SK-N-SH (cell line): ENCODE data around the gene TGM2. TPM values are rescaled to one million over a fixed set of nuclear protein-coding genes. Genes with fewer than 3 reads are reported as not detected.
A peak's percentile ranks its signal among the peaks of the same experiment; 100 is the strongest.

ENCODE experiments used
- CTCF ChIA-PET: fragments of 300-600, 350-600 bp; formaldehyde crosslinking; extraction: SDS; loops from one replicate; lab custom pipeline; 2021; lab: Yijun Ruan, JAX
- POLR2A ChIA-PET: fragments of 350-600 bp; sonication (Branson Sonifier 250); formaldehyde crosslinking; extraction: SDS; loops from one replicate; lab custom pipeline; 2020; ENCODE audit warnings: antibody characterized with exemption, inconsistent platforms; lab: Yijun Ruan, JAX
- DNase-seq: peaks from one replicate; pipeline ENCODE4 v3.0.0; 2012
- H2AFZ ChIP-seq: fragments of 200-600 bp; sonication (generic); 2 replicates; pipeline ENCODE4 v1.8.1; 2016; ENCODE audit warnings: antibody characterized with exemption, mild to moderate bottlenecking, low read depth
- H3F3A ChIP-seq: fragments of 200-600 bp; sonication (generic); replicated peaks from 2 replicates; pipeline ENCODE3; 2016; ENCODE audit warnings: antibody characterized with exemption, mild to moderate bottlenecking; ENCODE audit not compliant: insufficient read depth
- H3K27ac ChIP-seq, 2 experiments: fragments of 200-500 bp in 1 of 2; fragments of 200-600 bp in 1 of 2; sonication (Bioruptor generic) in 1 of 2; sonication (generic), shearing (Covaris generic) in 1 of 2; 2 replicates each; pipeline versions ENCODE4 v1.5.1 to v1.6.1; 2014 to 2016; ENCODE audit warnings: low read depth in 2 of 2, inconsistent platforms in 1 of 2, low read length in 1 of 2, mild to moderate bottlenecking in 1 of 2, mixed read lengths in 1 of 2
- H3K27me3 ChIP-seq: fragments of 200-600 bp; sonication (generic), shearing (Covaris generic); 2 replicates; pipeline ENCODE4 v1.6.1; 2016; ENCODE audit warnings: mixed run types; ENCODE audit not compliant: insufficient read depth
- H3K36me3 ChIP-seq, 2 experiments: fragments of 200-500 bp in 1 of 2; fragments of 200-600 bp in 1 of 2; sonication (Bioruptor generic) in 1 of 2; sonication (generic) in 1 of 2; replicated peaks in 1 of 2; 2 replicates each; pipeline versions ENCODE3 to v1.5.1; 2014 to 2016; ENCODE audit warnings: low read length in 1 of 2, mild to moderate bottlenecking in 1 of 2; ENCODE audit not compliant: insufficient read depth in 2 of 2, control insufficient read depth in 1 of 2
- H3K4me1 ChIP-seq, 2 experiments: fragments of 200-500 bp in 1 of 2; fragments of 200-600 bp in 1 of 2; sonication (Bioruptor generic) in 1 of 2; sonication (generic), shearing (Covaris generic) in 1 of 2; 2 replicates each; pipeline versions ENCODE4 v1.5.1 to v1.6.1; 2014 to 2016; ENCODE audit warnings: low read depth in 1 of 2, low read length in 1 of 2, mixed run types in 1 of 2; ENCODE audit not compliant: insufficient read depth in 2 of 2, control insufficient read depth in 1 of 2
- H3K4me2 ChIP-seq: fragments of 200-600 bp; sonication (generic), shearing (Covaris generic); 2 replicates; pipeline ENCODE4 v1.6.1; 2017; ENCODE audit warnings: mixed run types
- H3K4me3 ChIP-seq, 2 experiments: fragments of 200-500 bp in 1 of 2; fragments of 200-600 bp in 1 of 2; sonication (Bioruptor generic) in 1 of 2; sonication (generic), shearing (Covaris generic) in 1 of 2; 2 replicates each; pipeline versions ENCODE4 v1.5.1 to v1.8.1; 2014 to 2016; ENCODE audit warnings: low read depth in 2 of 2, inconsistent platforms in 1 of 2, low read length in 1 of 2, mild to moderate bottlenecking in 1 of 2, mixed read lengths in 1 of 2, moderate library complexity in 1 of 2
- H3K79me2 ChIP-seq: fragments of 200-600 bp; sonication (generic); 2 replicates; pipeline ENCODE4 v1.8.1; 2017; ENCODE audit warnings: mild to moderate bottlenecking; ENCODE audit not compliant: insufficient read depth
- H3K9ac ChIP-seq: fragments of 200-600 bp; sonication (generic); 2 replicates; pipeline ENCODE4 v1.6.1; 2017; ENCODE audit warnings: mixed run types
- H3K9me2 ChIP-seq: fragments of 200-600 bp; sonication (generic); 2 replicates; pipeline ENCODE4 v1.6.1; 2017; ENCODE audit warnings: mixed run types
- H3K9me3 ChIP-seq: fragments of 200-600 bp; sonication (generic); 2 replicates; pipeline ENCODE4 v1.6.1; 2017; ENCODE audit warnings: mixed run types, mild to moderate bottlenecking, moderate library complexity
- H4K20me1 ChIP-seq: fragments of 200-600 bp; sonication (generic); 2 replicates; pipeline ENCODE4 v1.6.1; 2017; ENCODE audit warnings: mild to moderate bottlenecking, mixed run types; ENCODE audit not compliant: insufficient read depth
- CHD2 ChIP-seq: fragments of 150-350 bp; IDR thresholded peaks from 2 replicates; pipeline ENCODE4 v1.6.1; 2018; ENCODE audit warnings: low read length; ENCODE audit not compliant: partially characterized antibody
- ELF1 ChIP-seq: IDR thresholded peaks from 2 replicates; pipeline ENCODE4 v1.4.0; 2012
- EP300 ChIP-seq, 2 experiments: IDR thresholded peaks; 2 replicates each; pipeline versions ENCODE4 v1.4.0 to v1.6.1; 2012; ENCODE audit warnings: borderline replicate concordance in 1 of 2, low read depth in 1 of 2, low read length in 1 of 2
- FOXJ3 ChIP-seq: sonication (generic); formaldehyde crosslinking; IDR thresholded peaks from 2 replicates; pipeline ENCODE4 v1.5.1; 2020; ENCODE audit warnings: mild to moderate bottlenecking, missing genetic modification reagents
- JUND ChIP-seq: IDR thresholded peaks from 2 replicates; pipeline ENCODE4 v1.4.0; 2012
- MXI1 ChIP-seq: IDR thresholded peaks from 2 replicates; pipeline ENCODE4 v1.6.1; 2012; ENCODE audit warnings: mild to moderate bottlenecking, low read depth, low read length, improper control_type of control experiment
- NFIC ChIP-seq: IDR thresholded peaks from 2 replicates; pipeline ENCODE4 v1.4.0; 2012; ENCODE audit warnings: borderline replicate concordance
- RXRA ChIP-seq: IDR thresholded peaks from 2 replicates; pipeline ENCODE4 v1.4.0; 2012; ENCODE audit warnings: low read depth, mild to moderate bottlenecking, borderline replicate concordance
- SMC3 ChIP-seq: IDR thresholded peaks from 2 replicates; pipeline ENCODE4 v1.6.1; 2012; ENCODE audit warnings: low read depth, low read length, improper control_type of control experiment
- TCF12 ChIP-seq: IDR thresholded peaks from 2 replicates; pipeline ENCODE4 v1.4.0; 2012
- WGBS: methylation state at CpG from one replicate; pipeline ENCODE4 v1.1.6; 2017; ENCODE audit warnings: low lambda C conversion rate; 5-methylcytosine and 5-hydroxymethylcytosine counted together
- polyA plus RNA-seq, 3 experiments: library from polyadenylated mRNA; depleted of rRNA; stranded (reverse); fragments of >200 nt; gene quantifications; 2 replicates each; pipeline ENCODE4 v1.2.3, GENCODE V29; 2012
- TF ChIP-seq, protein P1 (sequence below): IDR thresholded peaks from 2 replicates; pipeline ENCODE4 v1.4.0; 2012; ENCODE audit warnings: low read depth
- TF ChIP-seq, protein P2 (sequence below): IDR thresholded peaks from 2 replicates; pipeline ENCODE4 v1.6.1; 2012; ENCODE audit warnings: mild to moderate bottlenecking, low read depth, low read length, moderate library complexity
- TF ChIP-seq, protein P3 (sequence below): IDR thresholded peaks from 2 replicates; pipeline ENCODE4; 2012
- TF ChIP-seq, protein P4 (sequence below): fragments of 150-350 bp; IDR thresholded peaks from 2 replicates; pipeline ENCODE4 v1.6.1; 2016; ENCODE audit warnings: mild to moderate bottlenecking, low read depth, low read length

The TGM2 gene
- polyA plus RNA-seq, 1 of the 3 experiments (the other 2 are of a cell fraction), result 676 TPM

DNA sequence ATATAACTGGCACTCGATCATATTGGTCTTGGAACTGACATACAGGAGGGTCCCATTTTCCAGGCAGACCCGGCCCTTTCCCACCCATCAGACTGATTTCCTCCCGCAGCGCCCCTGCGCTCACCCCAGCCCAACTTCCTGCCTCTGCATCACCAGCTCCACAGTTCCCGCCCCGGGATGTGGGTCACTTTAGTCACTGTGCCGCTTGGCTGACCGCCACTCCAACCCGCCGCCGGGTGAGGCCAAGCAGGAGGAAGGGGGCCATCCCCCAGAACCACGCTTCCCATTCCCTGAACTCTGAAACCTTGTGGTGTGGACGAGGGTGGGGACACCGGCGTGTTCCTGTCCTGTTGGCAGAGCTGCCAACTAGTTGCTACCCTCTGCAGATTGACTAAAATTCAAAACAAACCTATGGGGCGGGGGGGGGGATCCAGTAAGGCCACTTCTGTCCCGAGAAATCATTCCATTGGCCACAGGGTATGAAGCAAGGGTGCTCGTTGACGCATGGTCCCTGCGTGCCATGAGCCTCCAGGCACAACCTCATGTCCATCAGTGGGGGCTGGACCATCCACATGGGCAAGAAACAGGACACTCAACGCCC is 12.3 kb downstream of the TGM2 start:
- Histone ChIP-seq H3K27ac (peak overlapping the region; percentile 86 to 98), H3K9ac (peak overlapping the region; percentile 46; the same call in 1 of the 2 replicates), H3K27me3 (no peaks in the 10 kb centered on the region), H3K4me2 (peak overlapping the region; percentile 51), H3K9me2 (no peaks in the 10 kb centered on the region), H3K9me3 (no peaks in the 10 kb centered on the region), H3K79me2 (no peaks in the 10 kb centered on the region), H3K36me3 (peaks cover 44 to 58% of the 10 kb centered on the region in 2 experiments), H3F3A (peaks cover 63% of the 10 kb centered on the region), H3K4me1 (peaks cover 30 to 33% of the 10 kb centered on the region in 2 experiments), H3K4me3 (no peak overlapping the region), H2AFZ (no peak overlapping the region), H4K20me1 (no peaks in the 10 kb centered on the region)
- WGBS, result 17% methylated on average over 16 of the region's 22 CpGs
- CTCF ChIA-PET, result interaction anchor here (0.6 to 3.3 kb wide), 10 partner anchors 8 to 588 kb away, joined by 3 to 27 read pairs (median 6); partner anchors contain the start of gene TGM2
- POLR2A ChIA-PET, result interaction anchor here (1.0 to 1.4 kb wide), 3 partner anchors 12 to 43 kb away, joined by 4 to 6 read pairs (median 5); no protein-coding TSS in a partner anchor
- DNase-seq, result peak; percentile 91
- TF ChIP-seq SMC3 (no peak), RXRA (peak; percentile 90; the same call in 1 of the 2 replicates), MXI1 (peak; percentile 55; the same call in 1 of the 2 replicates), ELF1 (no peak), FOXJ3 (peak; percentile 58; the same call in 1 of the 2 replicates), EP300 (IDR thresholded peaks at IDR 0.05; ENCODE audit: borderline replicate concordance in 1 of 2, low read depth in 1 of 2, low read length in 1 of 2) (peak; percentile 40 to 47; a peak in 2 of 4 replicates), TCF12 (peak; percentile 52; the same call in 1 of the 2 replicates), JUND (peak; percentile 24; the same call in 1 of the 2 replicates), CHD2 (no peak), NFIC (peak; percentile 86)
- TF ChIP-seq, protein P1, sequence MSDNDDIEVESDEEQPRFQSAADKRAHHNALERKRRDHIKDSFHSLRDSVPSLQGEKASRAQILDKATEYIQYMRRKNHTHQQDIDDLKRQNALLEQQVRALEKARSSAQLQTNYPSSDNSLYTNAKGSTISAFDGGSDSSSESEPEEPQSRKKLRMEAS, result peak; percentile 63; the same call in 1 of the 2 replicates
- TF ChIP-seq, protein P2, sequence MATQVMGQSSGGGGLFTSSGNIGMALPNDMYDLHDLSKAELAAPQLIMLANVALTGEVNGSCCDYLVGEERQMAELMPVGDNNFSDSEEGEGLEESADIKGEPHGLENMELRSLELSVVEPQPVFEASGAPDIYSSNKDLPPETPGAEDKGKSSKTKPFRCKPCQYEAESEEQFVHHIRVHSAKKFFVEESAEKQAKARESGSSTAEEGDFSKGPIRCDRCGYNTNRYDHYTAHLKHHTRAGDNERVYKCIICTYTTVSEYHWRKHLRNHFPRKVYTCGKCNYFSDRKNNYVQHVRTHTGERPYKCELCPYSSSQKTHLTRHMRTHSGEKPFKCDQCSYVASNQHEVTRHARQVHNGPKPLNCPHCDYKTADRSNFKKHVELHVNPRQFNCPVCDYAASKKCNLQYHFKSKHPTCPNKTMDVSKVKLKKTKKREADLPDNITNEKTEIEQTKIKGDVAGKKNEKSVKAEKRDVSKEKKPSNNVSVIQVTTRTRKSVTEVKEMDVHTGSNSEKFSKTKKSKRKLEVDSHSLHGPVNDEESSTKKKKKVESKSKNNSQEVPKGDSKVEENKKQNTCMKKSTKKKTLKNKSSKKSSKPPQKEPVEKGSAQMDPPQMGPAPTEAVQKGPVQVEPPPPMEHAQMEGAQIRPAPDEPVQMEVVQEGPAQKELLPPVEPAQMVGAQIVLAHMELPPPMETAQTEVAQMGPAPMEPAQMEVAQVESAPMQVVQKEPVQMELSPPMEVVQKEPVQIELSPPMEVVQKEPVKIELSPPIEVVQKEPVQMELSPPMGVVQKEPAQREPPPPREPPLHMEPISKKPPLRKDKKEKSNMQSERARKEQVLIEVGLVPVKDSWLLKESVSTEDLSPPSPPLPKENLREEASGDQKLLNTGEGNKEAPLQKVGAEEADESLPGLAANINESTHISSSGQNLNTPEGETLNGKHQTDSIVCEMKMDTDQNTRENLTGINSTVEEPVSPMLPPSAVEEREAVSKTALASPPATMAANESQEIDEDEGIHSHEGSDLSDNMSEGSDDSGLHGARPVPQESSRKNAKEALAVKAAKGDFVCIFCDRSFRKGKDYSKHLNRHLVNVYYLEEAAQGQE, result no peak
- TF ChIP-seq, protein P3, sequence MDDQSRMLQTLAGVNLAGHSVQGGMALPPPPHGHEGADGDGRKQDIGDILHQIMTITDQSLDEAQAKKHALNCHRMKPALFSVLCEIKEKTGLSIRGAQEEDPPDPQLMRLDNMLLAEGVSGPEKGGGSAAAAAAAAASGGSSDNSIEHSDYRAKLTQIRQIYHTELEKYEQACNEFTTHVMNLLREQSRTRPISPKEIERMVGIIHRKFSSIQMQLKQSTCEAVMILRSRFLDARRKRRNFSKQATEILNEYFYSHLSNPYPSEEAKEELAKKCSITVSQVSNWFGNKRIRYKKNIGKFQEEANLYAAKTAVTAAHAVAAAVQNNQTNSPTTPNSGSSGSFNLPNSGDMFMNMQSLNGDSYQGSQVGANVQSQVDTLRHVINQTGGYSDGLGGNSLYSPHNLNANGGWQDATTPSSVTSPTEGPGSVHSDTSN, result peak; percentile 28
- TF ChIP-seq, protein P4, sequence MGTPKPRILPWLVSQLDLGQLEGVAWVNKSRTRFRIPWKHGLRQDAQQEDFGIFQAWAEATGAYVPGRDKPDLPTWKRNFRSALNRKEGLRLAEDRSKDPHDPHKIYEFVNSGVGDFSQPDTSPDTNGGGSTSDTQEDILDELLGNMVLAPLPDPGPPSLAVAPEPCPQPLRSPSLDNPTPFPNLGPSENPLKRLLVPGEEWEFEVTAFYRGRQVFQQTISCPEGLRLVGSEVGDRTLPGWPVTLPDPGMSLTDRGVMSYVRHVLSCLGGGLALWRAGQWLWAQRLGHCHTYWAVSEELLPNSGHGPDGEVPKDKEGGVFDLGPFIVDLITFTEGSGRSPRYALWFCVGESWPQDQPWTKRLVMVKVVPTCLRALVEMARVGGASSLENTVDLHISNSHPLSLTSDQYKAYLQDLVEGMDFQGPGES, result no peak
